ENCODE measurements around the gene MYO5A.
"Not testable (repeated sequence)": the region's sequence is repeated elsewhere in the genome, so short reads cannot be mapped to it uniquely, and the experiment has no call there.

The MYO5A gene

DNA sequence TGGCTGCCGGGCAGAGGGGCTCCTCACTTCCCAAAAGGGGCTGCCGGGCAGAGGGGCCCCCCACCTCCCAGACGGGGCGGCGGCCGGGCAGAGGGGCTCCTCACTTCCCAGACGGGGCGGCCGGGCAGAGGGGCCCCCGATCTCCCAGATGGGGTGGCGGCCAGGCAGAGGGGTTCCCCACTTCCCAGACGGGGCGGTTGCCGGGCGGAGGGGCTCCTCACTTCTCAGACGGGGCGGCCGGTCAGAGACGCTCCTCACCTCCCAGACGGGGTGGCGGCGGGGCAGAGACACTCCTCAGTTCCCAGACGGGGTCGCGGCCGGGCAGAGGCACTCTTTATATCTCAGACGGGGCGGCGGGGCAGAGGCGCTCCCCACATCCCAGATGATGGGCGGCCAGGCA lies 69.0 kb downstream of the MYO5A start:
- DNase-seq: not testable (repeated sequence)

DNA sequence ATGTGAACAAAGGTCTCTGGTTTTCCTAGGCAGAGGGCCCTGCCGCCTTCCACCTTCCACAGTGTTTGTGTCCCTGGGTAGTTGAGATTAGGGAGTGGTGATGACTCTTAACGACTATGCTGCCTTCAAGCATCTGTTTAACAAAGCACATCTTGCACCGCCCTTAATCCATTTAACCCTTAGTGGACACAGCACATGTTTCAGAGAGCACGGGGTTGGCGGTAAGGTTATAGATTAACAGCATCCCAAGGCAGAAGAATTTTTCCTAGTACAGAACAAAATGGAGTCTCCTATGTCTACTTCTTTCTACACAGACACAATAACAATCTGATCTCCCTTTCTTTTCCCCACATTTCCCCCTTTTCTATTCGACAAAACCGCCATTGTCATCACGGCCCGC lies 69.4 kb downstream of the MYO5A start:
- DNase-seq: not testable (repeated sequence)

DNA sequence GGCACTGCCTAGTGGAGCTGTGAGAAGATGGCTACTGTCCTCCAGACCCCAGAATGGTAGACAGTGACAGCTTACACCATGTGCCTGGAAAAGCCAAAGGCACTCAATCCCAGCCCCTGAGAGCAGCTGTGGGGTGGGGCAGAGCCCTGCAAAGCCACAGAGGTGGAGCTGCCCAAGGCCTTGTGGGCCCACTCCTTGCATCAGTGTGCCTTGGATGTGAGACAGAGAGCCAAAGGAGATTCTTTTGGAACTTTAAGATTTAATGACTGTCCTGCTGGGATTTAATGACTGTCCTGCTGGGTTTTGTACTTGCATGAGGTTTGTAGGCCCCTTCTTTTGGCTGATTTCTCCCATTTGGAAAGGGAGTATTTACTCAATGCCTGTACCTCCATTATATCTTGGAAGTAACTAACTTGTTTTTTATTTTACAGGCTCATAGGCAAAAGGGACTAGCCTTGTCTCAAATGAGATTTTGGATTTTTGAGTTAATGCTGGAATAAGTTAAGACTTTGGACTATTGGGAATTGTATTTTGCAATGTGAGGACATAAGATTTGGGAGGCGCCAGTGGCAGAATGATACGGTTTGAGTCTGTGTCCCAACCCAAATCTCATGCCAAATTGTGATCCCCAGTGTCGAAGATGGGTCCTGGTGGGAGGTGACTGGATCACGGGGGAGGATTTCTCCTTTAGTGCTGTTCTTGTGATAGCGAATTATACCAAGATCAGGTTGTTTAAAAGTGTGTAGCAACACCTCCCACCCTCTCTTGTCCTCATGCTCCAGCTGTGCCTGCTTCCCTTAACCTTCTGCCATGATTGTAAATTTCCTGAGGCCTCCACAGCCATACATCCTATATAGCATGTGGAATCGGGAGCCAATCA lies 80.4 kb downstream of the MYO5A start:
- DNase-seq: no peak

DNA sequence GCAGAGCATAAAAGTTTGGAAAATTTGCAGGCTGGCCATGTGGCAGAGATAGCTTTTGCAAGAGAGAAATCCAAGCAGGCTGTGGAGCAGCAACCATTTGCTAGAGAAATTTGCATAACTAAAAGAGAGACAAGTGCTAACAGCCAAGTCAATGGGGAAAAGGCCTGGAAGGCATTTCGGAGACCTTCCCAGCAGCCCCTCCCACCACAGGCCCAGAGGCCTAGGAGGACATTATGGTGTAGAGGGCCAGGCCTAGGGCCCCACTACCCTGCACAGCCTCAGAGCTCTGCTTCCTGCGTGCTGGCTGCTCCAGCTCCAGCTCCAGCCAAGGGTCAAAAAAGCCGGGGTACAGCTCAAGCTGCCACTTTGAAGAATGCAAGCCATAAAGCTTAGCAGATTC lies 82.7 kb downstream of the MYO5A start:
- no peak for DNase-seq

DNA sequence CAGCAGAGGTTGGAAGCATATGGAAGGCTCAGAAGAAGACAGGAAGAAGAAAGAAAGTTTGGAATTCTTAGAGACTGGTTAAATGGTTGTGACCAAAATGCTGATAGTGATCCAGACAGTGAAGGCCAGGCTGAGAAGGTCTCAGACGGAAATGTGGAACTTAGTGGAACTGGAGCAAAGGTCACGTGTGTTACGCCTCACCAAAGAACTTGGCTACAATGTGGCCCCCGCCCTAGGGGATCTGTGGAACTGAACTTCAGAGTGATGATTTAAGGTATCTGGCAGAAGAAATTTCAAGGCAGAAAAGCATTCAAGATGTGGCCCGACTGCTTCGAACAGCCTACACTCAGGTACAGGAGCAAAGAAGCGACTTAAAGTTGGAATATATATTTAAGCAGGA lies 83.1 kb downstream of the MYO5A start:
- no peak for DNase-seq

DNA sequence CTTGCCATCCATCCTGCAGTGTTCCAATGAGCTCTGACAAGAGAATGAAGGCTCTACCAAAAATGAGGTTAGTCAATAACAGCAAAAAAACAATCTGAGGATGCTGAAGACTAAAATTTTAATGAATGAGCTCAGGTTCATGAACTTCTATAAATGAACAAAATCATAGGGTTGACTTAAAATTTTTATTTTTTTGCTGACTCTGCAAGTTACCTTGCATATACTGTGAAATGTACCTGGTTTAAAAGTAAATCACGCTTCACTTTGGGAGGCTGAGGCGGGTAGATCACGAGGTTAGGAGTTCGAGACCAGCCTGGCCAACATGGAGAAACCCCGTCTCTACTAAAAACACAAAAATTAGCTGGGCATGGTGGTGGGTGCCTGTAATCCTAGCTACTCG lies 85.5 kb downstream of the MYO5A start:
- not testable (repeated sequence) for DNase-seq

DNA sequence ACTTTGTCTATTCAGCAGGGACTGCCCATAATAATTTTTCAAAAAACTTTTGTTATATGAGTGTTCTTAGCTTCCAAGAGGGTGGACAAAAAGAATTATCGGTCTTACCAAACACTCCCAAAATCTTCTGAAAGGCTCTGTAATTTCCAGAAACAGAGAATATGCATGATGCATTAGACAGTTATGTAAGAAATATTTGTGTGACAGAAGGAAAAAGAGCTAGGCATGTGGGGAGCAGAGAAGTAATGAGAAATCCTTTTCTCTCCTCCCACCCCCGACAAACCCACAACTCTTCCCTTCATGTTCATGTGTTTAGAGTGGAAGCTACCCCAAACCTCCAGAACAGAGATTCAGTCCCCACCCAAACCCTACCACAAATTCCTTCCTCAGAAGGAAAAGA lies 86.8 kb downstream of the MYO5A start:
- no peak for DNase-seq

DNA sequence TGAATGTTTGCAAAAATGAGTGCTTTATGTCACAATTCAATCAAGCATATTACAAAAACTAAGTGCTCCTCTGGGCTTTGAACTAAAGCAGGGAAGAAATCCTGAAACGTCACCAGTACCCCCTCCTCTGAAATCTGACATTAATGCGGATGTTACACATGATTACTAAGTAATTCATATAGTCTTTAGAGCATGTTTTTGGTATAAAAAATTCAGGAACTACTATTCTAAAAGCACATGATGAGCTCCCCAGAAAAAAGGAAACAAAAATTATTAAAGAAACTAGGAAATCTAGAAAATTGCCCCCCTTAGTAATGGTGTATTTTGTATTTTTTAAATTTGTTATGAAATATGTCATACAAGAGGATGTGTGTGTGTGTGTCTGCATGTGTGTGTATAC lies 87.7 kb downstream of the MYO5A start:
- no peak for DNase-seq

DNA sequence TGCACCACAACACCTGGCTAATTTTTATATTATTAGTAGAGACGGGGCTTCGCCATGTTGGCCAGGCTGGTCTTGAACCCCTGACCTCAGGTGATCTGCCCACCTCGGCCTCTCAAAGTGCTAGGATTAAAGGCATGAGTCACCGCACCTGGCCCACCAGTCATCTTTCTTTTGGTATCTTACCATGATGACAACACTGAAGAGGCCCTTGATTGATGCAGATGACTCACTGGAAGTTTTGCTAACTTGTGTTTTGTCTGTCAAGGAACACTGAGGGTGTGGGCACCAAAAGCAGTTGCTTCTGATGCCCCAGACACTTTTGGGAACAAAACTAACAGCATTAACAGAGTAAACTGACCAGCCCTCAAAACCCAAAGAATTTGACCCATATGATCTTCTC lies 88.3 kb downstream of the MYO5A start:
- DNase-seq: peak; percentile 22 to 29

DNA sequence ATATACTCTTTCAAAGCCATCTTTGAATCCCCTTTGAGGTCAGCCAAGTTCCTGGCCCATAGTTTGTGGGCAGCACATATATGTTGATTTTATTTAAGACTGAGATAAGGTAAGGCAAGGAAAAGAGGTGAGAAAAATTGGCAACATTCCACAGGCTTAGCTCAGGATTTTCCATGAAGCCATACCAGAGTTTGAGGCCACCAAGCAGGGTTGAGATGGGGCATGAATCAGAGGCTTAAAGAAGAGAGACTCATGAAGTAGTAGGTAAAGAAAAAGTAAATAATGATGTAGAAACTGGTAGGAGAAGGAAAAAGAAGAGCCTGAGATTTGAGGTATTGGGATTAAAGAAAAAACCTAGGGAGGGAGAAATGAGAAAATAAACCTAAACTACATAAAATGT lies 89.2 kb downstream of the MYO5A start:
- DNase-seq: no peak

DNA sequence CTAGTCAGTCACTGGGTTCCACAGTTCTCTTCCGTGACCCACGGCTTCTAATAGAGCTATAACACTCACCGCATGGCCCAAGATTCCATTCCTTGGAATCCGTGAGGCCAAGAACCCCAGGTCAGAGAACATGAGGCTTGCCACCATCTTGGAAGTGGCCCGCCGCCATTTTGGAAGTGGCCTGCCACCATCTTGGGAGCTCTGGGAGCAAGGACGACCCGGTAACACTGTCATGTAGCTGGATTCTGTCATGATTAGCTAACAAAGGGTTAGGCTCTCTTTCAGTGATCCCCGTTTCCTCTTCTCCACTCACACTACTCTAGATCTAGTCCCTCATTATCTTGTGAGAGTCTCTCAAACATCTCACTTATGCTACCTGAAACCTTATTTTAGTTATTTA lies 89.6 kb downstream of the MYO5A start:
- not testable (repeated sequence) for DNase-seq

DNA sequence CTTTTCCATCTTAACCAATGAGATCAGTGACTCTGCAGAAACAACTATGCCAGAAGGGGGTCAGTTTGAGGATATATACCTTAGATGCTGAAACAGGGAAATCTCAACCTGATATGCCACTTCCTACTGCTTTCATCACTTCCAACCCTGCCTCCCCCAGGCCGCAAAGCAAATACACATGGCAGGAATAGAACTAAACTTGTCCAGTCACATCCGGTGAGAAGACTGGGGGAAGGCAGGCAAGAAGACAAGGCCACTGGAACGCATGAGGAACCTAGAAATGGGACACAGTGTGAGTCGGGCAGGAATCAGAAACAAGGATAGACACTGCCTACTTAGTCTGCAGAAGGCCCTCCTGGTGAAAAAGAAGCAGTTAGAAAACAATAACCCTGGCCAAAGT lies 90.6 kb downstream of the MYO5A start:
- no peak for DNase-seq

DNA sequence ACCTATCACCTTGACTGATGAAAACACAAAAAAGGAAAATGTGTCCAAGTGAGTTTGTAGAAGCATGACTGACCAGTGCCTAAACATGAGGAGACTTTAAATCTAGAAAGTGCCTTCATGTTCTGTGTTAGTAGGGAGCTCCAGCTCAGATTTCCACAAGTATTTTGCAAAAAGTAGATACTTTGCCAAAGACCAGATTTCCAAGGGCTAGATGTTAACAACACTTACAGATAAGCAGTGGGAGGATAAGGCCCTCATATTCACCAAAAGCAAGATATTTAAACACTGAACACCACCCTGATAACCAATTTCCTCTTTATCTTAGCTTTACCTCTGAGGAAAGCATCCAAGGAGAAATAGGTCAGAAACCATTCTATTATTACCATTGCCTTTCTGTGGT lies 91.0 kb downstream of the MYO5A start:
- DNase-seq: no peak

DNA sequence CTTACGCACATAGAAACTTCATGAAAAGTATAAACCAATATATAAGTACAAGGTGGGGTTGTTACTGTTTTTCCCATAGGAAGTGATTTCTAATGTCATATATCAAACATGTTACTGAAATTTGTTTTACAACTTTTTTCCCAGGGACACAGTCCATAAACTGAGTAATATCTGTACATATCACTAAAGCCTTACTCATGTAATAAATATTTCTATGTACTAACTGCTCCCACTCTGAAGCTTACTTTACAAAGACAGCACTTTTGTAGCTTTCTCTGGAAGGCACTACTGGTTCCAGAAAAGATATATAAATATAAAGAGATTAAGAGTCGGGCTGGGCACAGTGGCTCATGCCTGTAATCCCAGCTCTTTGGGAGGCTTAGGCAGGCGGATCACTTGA lies 91.7 kb downstream of the MYO5A start:
- no peak for DNase-seq

DNA sequence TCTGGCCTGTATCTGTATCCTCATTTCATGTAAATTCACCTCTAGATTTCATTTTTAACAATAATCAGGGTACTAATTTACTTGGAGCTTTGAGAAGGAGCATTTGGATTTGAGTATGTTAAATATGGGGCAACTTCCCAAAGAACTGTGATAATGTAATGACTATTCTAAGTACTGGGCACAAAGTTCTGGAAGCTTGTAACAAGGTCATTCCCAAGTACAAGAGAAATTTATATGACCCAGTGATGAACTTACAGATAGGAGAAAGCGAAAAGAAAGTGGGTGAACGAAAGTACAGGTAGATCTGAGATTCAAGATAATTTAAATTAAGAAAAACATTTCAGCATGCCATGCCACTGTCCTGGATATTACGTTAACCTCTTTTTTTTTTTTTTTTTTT lies 93.8 kb downstream of the MYO5A start:
- no peak for DNase-seq

DNA sequence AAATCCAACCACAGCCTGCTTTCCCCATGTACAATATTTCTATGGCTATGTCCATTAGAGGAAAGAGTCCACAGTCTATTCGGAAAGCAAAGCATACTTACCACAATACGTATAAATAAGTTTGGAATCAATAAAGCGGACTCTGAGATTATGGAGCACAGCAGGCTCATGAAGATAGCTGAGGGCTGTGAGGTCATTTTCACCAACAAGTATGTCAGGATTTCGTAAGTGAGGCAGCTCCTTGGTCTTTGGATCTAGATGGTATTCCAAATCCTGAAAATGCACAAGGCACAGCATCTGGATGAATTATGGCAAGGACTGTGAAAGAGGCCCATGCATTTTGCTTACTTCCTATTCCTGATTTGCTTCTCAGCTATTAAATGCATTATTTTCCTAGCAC lies 100.4 kb downstream of the MYO5A start:
- DNase-seq: no peak

DNA sequence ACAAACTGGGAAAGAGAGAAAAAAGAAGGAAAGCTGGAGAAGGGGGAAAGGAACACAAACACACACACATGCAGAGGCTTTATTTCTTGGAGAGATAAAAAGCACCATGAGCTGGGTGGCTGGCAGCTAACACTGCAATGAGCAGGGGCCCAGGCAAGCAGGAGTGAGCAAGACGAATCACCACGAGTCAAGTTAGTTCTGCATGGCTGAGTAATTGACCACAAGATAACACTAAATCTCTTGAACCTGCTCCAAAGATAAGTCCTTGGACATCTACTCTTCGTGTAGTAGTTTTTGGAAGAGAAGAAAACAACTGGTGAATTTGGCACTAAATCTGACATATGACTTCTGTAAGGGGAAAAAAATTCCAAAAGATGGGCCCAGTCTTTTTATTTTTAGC lies 100.9 kb downstream of the MYO5A start:
- peak in 1 of 2 donors; percentile 7 for DNase-seq

DNA sequence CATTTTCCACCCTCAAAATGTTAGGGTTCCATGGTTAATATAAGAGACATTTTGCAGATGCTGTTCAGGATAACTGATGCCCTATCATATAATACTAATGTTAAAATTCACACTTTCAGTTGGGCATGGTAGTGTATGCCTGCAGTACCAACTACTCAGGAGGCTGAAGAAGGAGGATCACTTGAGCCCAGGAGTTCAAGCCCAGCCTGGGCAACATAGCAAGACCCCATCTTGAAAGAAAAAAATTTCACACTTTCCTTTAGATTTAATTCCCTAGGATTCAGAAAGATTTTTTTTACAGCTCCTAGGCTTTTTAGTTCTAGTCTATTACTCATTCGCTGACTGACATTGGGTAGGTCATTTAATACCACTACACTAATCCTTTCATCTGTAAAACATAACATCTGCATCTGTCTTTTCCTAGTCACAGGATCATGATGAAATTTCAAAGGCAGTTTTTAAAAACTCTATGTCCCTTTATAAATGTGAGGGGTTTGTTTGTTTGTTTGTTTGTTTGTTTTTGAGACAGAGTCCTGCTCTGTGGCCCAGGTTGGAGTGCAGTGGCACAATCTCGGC lies 103.7 kb downstream of the MYO5A start:
- DNase-seq: no peak

DNA sequence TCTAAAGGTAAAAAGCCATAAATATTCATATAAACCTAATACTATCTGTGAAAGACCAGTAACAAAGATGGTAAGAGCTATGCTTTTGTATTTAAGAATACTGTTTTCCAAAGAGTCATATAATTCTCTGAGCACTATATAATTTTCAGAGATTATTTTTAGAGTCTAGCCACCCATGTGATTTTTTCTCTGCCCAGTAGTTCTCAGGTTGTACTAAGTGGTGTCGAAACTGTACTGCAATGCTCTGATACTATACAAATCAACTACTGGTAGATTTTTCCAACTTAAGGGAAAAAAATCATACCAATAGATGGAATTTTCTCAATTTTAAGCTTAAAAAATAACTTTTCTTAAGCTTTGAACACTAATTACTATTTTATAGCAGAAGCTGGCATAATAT lies 104.8 kb downstream of the MYO5A start:
- DNase-seq: no peak

DNA sequence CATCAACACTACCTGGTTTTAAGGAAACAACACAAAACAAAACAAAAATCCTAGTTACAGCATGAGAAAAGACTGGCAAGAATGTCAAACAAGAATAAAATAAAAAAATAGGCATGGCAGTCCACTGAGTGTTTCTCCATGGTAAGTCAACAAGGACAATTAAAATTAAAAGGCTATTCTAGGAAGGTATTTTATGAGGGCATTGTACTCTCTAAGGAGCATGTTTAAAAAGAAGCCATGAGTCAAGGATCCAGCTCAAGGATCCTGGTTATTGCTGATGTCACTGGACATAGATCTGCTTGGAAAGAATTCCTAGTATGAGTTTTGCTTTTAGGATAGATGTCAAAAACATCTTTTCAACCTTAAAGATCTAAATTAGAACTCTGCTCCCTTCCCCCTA lies 106.7 kb downstream of the MYO5A start:
- no peak for DNase-seq

DNA sequence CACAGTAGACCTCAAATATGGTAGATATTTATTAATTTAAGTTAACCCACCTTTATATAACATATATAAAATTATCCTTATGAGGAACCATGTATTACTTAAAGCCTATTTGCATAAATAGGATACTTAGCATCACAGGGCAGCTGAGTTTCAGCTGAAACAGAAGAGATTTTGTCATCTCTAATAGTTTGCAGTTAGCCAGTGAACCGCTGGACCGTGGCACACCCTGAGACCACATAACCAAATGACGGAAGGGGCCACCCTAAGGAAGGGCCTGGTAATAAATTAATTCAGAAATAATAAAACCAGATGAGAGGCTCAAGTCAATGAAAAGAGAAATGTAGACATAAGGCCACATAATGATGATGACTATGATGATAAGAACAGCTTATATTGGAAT lies 107.7 kb downstream of the MYO5A start:
- no peak for DNase-seq

DNA sequence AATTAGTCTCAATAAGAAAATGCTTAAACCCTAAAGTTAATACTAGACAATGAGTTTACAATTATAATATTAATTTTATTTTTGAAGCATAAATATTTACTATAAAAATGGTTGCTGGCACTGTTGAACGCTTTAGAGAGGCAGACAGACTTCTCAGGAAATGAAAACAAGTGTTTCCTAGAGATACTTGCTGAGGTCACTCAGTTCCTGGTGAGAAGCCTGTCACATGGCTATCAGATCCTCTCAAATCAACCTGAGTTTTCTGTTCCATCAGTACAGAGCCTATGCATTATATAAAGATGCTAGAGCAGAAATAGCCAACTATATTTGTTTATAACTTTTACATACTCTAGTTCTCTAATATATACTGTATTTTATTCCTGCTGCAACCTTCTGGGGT lies 109.2 kb downstream of the MYO5A start:
- no peak for DNase-seq

DNA sequence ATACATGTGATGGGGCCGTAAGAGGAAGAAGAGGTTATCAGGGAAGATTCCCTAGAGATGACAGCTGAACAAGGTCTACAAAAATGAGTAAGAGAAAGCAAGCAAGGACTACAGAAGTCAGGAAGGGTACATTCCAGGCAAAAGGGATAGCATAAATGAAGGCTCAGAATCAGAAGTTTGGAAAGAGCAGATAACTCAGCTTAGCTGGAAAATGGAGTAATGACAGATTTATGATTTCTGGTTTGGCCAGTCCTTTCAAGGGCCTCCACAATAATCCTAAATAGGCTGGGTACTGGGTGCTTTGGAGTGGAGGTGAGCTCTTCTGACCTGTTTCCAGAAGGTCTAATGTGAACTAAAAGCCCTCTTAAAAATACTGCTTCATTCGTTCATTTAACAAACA lies 110.7 kb downstream of the MYO5A start:
- DNase-seq: no peak

DNA sequence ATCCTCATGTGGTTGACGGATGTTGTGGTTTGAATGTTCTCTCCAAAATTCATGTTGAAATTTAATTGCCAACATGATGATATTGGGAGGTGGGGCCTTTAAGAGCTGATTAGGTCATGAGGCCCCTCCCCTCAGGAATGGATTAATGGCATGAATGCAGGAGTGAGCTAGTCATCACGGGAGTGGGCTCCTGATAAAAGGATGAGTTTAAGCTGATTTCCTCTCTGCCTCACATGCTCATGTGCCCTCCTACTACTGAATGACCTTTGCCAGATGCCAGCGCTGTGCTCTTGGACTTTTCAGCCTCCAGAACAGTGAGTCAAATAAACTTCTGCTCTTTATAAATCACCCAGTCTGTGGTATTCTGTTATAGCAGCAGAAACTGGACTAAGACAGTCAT lies 111.2 kb downstream of the MYO5A start:
- DNase-seq: no peak

DNA sequence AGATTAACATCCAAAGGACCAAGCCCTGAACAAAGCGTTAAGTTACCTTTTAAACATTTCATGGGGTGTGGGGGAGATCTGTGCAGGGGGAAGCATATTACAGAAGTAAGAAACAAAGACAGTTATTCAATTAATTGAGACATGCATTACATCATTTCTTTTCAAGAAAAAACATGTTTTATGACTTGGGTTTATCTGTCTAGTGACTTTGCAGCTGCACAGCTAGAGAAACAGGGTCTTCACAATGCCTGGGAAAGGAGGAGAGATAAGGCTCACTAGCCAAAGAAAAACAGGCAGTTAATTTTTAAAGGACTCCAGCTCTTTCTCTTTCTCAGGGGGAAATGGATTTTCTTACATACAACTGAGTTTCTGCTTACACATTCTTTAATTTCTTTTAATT lies 112.1 kb downstream of the MYO5A start:
- DNase-seq: not testable (repeated sequence)

Data from stimulated activated CD4-positive, alpha-beta T cell treated with anti-CD3 and anti-CD28 coated beads, Interleukin-2, amount 100 ng/mL, for 24 hours (primary cell).